Stimulated activated CD4-positive, alpha-beta T cell treated with anti-CD3 and anti-CD28 coated beads, Interleukin-15, amount 100 ng/mL, for 1 hour (primary cell): ENCODE results near the gene IGFBP4.
A peak's percentile ranks its signal among the peaks of the same experiment; 100 is the strongest.

Experiments
- DNase-seq, 2 donors: peaks; one replicate each; pipeline ENCODE4 v3.0.0-alpha.2; 2020; ENCODE audit warnings: low read depth in 1 of 2, low spot score in 1 of 2

The IGFBP4 gene

DNA sequence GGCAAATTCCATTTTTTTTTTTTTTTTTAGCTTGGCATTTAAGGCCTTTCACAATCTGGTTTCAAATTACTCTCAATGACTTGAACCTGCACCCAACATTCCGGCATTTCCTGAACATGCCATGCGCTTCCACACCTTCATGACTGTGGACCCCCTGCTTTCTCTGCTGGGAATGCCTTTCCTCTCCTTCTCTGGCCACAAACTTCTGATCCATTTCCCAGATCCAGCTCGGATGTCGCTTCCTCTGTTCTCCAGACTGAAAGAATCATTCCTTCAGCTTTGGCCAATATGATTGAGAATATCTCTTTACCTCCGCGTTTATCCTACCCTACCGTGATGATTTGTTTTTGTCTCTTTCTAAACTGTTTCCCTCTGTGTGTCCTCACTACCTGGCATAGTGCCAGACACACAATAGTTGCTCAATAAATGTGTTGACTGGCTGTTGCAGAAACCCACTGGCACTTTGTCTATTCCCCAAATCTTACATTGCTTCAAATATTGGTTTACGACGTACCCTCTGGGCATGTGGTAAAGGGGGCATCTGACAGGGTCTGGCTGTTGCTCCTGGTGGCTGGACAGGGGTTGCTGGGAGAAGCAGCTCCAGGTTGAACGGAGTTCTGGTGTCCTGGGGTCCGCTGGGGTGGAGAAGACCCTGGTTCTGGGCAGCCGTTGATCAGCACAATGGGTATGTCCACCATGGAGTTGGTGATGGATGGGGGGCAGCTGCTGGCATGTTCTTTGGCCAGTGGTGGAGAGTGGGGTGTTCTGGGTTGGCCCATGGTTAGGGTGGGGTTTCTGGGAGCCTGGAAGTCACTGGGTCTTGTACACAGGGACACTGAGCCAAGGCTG lies 43.5 kb downstream of the IGFBP4 start:
- DNase-seq = no peak

DNA sequence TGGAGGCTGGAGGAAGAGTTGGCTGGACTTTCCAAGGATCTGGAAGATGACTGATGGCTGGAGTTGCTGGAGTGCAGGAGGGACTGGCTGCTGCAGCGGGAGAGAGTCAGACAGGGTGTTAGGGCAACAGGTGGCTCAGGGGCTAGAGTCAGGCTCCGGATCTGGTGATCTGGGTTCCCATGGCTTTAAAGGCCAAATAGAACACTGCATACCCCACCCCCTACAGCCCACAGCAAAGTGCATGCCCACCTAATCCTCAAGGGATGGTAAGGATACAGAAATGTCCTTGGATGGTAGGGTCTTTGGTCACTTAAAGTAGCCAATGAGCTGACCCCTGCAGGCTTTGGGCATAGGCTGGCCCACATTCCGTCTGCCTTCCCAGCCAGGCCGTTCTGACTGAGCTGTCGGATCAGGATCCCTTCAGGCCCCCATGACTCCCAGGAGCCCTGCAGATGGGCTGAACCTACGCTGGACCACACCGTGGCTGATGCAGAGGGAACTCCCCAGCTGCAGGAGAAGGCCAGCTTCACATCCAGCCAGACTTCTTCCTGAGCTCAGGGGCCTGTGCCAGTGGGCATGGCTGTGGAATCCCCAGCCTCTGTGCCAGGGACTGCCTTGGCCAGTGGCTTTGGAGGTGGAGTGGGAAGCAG lies 44.2 kb downstream of the IGFBP4 start:
- DNase-seq = no peak

DNA sequence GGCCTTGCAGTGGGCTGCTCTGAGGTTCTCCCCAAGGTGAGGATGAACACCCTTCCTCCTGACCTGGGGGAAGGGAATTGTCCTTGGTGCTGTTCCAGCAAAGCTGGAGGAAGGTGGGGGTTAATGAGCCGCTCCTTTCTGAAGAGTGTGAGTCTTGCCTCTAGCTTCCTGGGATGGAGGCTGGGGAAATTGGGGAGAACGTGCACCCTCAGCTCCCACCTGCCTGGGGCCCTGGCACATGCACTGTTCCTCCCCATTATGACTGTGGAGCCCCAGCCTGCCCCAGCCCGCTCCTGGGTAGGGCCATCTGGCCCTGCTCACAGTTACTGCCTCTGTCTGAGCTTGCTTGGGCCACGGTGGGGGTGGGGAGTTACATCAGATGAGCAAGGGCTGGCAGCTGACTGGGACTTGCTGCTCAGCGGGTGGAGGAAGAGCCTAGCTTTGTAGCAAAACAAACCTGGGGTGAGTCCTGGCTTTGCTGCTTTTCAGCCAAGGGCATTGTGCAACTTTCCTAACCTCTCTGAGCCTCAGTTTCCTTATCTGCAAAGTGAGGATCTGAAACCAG lies 47.1 kb downstream of the IGFBP4 start:
- peak in 1 of 2 donors; percentile 8 for DNase-seq

DNA sequence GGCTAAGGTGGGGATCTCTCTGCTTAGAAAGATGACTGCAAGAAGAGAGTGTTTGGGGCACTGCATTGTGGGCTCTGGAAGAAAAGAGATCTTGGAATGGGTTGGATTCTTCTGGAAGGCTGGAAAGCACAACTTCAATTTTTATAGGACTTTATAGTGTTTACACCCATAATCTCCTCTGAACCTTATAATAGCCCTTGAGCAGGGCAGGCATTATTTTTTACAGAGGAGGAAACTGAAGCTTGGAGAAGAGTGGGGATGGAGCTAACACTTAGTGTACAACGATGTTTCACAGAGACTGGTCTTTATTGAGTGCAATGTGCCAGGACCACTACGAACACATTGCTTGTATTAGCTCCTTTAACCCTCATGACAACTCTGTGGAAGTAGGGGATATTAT lies 47.7 kb downstream of the IGFBP4 start:
- DNase-seq = no peak

DNA sequence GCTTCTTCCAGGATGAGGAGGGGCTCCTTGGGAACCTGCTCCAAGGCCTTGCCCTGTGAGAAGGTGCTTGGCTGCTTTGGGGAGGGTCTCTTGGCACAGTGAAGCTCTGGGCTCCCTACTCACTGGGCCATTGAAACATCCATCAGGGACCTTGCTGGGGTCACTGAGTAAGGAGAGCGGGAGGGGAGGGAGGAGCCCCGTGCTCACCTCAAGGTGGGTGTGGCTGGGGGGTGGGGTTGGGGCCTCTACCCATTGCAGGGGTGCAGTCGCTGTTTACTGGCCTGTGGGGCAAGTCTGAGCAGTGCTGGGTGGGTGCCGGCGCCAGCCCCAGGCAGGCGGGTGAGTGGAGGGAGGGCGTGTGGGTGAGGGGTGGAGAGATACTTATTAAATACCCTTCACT lies 48.2 kb downstream of the IGFBP4 start:
- DNase-seq = no peak

DNA sequence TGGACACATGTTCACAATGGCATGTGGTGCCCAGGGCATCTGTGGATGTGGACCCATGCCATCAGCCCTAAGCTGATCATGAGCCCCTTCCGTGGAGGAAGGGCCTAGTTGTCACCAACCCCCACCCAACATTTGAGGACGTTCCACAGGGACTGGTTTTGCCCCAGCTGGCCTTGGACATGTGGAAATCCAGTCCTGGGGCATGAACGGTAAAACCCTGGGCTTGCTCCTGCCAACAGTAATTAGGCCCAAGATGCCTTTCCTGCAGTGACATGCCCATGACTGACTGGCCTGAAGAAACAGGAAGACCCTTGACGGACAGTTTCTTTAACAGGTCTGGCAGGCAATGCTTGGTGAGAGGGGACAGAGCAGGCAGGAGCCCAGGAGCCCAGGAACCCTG lies 50.4 kb downstream of the IGFBP4 start:
- no peak for DNase-seq

DNA sequence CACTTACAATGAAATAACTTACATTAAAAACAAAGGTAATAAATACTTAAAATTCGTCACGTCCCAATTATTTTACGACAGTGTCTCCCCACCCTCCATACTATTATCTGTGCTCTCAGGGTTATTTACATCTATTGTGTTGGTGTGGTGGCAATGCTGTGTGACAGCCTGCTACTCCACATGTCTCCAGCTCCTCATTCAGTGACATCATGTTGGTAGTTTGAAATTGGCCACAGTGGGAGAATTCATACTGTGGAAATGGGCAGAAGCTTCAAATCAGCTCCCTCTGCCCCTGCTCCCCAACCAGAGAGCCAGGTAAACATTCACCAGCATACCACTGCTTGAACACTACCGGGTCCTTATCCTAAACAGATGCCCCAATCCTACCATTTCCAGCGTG lies 51.9 kb downstream of the IGFBP4 start:
- no peak for DNase-seq

DNA sequence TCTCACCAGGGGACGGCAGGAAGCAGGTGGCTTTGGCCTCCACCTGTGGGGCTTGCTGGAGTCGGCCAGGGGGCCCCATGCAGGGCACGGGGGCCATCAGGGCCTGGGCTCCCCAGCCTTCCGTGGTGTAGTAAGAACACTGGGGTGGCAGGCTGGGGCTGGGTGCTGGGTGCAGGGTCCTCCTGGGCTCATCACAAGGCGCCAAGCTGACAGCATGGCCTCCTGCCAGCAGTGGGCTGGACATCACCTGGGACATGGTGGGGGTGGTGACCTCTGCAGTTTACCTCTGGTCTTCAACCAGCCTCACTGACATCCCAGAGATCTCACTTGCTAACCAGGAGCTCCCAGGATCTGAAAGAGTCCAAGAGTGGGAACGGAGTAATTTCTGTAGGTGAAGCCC lies 52.9 kb downstream of the IGFBP4 start:
- no peak for DNase-seq

DNA sequence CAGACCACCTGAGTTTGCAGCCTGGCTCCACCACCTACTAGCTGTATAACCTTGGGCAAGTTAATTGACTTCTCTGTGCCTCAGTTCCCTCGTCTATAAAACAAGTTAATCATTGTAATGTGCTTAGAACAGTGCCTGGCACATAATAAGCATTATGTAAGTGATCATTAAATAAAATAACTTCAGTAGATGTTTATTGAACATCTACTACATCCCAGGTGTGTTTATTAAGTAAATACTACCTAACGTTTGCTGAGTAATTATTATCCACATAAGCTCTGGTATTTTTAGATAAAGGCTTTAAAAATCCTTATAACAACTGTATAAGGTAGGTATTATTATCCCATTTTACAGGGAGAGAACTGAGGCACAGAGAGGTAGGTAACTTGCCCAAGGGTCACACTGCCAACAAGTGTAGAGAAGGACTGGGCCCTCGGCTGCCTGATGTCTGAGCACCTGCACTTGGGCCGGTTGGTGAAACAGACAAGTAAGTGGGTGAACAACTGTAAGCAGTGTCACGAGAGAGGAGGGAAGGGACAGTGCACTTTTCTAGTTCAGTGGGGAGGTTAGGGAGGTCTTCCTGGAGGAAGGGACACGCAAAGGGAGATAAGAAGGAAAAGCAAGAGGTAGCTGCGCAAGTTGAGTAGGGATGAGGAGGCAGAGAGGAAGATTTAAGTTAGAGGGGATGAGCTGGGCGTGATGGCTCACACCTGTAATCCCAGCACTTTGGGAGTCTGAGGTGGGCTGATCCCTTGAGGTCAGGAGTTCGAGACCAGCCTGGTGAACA lies 53.6 kb downstream of the IGFBP4 start:
- no peak for DNase-seq

DNA sequence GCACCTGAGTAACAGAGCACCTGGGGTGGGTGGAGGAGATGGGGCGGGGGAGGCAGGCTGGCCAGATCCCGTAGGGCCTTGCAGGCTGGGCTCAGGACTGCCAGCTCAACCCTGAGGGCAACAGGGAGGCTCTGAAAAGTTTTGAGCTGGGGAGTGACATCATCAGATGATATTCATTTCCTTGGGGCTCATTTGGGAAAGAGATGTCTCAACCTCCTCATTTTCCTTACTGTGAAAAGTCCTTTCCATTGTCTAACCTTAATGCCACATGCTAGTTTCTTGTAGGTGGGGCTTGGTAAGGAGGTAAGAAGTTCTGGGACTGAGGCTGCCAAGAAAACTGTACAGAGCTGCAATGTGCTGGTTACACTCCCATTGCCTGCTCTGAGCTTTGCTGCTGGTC lies 54.4 kb downstream of the IGFBP4 start:
- DNase-seq = no peak

DNA sequence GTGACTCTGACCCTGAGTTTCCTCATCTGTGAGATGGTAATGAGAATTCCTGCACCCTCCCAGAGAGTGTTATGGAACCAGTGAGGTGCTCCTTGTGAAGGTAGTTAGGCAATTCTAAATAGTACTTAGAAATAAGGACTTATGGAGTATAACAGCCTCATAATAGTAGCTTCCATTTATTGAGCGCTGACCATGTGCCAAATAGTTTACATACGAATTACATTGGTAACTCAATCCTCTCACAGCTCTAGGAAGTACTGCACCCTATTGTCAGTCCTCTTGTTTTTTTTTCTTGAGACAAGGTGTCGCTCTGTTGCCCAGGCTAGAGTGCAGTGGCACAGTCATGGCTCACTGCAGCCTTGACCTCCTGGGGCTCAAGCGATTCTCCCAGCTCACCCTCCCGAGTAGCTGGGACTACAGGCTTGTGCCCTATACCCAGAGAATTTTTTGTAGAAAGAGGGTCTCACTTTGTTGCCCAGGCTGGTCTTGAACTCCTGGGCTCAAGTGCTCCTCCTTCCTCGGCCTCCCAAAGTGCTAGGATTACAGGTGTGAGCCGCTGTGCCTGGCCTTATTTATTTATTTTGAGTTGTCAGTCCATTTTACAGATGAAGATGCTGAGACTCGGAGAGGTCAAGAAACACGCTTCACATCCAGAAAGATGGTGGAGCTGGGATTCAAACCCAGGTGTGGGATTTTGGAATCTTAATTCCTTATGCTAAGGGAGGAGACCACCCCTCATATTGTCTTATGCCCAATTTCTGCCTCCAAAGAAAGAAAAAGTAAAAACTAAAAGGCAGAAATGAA lies 55.2 kb downstream of the IGFBP4 start:
- DNase-seq = no peak

DNA sequence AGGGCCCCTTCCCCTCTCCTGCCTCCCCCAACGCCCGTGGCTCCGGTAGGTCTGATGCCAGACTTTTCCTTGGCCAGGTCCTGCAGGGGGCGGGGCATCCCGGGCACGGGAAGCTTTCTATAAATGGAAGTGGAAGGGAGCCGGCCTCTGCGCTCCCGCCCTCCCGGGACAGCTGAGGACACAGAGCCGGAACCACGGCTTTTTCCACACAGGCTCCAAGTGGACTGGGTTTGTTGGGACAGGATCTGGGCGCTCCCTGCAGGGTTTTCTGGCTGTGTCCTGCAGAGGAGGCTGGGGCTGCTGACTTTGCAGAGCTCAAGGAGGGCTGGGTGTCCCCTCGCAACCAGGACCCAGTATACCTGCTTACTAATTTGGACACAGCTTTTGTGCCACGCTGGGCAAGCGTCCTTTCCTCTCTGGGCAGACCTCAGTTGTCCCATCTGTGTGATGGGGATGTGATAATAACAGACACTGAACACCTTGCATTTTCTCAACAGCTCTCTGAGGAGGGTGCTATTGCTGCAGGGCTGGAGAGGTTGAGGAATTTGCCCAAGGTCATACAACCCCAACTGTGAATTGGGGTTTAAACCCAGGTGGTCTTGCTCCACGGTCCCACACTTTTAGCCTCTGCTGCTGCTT lies 56.4 kb downstream of the IGFBP4 start:
- DNase-seq = no peak

DNA sequence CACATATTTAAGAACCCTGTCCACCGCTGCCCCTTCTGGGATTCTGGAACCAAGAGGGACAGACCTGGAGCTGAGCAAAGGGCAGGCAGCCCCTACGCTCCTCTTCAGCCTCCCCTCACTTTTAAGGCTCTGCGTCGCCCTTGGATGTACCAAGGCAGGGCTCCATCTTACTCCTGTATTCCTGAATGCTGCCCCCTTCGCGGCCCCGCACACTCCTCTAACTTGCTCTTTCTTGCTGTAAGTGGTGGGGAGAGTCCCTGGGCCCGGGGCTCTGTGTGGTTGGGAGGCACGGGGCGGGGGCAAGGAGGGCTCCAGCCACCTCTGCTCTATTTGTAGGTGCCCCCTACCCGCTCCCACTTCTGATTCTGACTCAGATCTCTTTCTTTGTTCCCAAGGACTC lies 56.9 kb downstream of the IGFBP4 start:
- no peak for DNase-seq

DNA sequence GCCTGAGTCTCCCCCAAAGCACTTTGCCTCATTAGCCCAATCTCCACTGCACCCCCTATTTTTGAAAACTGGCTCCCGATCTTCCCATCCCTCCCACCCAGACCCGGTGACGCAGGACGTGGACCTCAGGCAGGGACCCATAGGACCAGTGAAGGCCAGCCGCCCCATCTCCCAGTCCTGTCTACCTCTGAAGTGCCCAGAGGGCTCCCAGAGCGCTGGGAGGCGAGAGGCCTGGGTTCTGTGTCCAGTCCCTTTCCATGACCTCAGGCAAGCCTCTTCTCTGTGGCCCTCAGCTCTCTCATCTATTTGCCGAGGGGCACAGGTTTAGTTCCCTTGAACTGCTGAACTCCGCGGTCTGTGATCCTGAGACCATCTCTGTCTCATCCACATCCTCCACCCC lies 57.5 kb downstream of the IGFBP4 start:
- DNase-seq = no peak

DNA sequence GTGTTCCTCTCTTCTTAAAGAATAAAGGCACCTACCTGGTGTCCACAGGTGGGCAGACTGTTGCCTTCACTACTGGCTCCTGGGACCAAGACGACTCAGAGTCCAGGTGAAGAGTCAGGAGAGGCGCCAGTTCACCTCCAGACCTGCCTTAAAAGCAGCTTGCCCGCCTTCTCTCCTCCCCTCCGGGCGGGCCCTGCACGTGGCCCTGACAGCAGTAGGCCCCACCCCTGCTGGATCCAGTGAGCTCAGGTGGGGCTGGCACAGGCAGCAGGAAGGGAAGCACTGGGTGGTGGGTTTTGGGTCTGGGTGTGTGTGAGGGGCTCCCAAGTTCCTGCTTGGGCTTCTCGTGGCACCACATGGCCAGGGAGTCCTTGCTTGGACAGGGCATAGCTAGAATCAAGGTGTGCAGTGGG lies 58.3 kb downstream of the IGFBP4 start, which contains the start of gene TNS4:
Gene TNS4, minus strand, starts transcription at position 125 of the 413 bp plus-strand sequence. CDS start 5,198 bp downstream, outside the sequence.
- DNase-seq = no peak

DNA sequence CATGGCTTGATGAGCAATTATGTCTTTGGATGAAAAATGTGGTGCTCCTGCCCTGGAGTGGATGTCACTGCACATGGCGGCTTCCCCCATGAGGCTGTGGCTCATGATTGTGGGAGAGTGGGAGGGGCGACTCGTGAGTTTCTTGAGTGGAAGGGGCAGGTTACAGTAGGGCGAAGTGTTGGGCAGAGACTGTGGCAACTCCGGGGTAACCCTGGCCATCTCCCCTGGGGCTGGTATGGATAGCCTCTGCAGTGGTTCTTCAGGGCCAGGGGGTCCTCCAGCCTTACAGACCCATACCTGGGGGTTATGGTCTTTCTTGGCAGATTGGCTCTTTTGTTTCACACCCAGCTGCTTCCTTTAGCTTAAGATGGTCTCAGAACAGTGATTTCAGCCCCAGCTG lies 59.5 kb downstream of the IGFBP4 start:
- no peak for DNase-seq

DNA sequence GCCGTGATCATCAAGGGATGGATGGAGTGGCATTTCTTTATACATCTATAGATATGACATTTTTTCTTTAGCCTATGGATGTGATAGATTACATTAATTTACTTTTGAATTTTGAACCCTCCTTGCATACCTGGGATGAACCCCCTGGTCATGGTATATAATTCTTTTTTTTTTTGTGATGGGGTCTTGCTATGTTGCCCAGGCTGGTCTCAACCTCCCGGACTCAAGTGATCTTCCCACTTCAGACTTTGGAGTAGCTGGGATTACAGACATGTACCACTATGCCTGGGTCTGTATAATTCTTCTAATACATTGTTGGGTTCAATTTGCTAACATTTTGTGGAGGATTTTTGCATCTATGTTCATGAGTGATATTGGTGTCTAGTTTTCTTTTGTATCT lies 59.9 kb downstream of the IGFBP4 start:
- DNase-seq = no peak

DNA sequence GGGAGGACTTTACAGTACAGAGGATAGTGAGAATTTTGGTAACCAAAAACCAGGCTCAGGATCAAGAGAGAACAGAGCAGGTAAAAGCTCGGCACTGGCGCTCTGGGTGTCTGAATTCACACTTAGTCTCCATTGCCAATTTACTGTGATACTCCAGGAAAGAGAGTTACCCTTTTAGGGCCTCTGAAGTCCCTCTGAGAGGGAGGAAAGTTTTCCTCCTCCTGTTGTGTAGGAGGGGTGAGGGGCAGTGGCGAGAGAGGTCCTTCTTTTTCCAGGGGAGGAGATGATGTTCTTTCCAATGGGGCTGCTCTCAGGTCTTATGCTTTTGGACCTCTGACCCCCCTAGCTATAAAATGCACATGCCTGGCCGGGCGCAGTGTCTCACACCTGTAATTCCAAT lies 63.5 kb downstream of the IGFBP4 start:
- no peak for DNase-seq
